ENCODE data around the gene WDR91.
"Not testable (repeated sequence)": the region's sequence is repeated elsewhere in the genome, so short reads cannot be mapped to it uniquely, and the experiment has no call there.

WDR91 gene

DNA sequence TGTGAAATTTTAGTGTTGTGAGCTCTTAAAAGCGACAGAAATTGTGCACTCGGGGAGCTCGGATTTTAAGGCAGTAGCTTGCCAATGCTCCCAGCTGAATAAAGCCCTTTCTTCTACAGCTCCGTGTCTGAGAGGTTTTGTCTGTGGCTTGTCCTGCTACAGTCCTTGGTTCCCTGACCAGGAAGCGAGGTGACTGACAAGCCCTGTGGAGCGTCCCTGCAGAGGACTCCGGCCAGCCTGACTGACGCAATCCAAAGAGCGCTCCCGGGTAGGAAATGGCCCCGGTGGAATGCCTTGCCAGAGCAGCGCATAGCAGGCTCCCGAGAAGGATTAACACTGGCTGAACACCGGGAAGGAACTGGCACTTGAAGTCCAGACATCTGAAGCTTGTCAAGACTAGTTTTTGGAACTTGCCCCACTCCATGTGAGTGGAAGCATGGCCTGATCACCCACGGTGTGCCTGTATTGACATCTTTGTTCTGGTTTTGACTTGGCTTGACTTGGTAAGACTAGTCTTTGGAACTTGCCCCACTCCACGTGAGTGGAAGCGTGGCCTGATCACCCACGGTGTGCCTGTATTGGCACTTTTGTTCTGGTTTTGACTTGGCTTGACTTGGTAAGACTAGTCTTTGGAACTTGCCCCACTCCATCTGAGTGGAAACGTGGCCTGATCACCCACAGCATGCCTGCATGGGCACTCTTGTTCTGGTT lies 39.6 kb downstream of the WDR91 start:
- H3K4me3 ChIP-seq (ENCODE audit: low read length): peak overlapping the region; percentile 92
- DNase-seq (ENCODE audit: low read depth); H3K9me3 ChIP-seq (ENCODE audit: control insufficient read depth, low read length); H3K27me3 ChIP-seq (replicated peaks; ENCODE audit: control insufficient read depth, insufficient read depth, low read length): not testable (repeated sequence)
- peaks cover 20% of the 10 kb centered on the region for H3K36me3 ChIP-seq (ENCODE audit: control insufficient read depth, insufficient read depth, low read length, severe bottlenecking)
- H3K4me1 ChIP-seq (ENCODE audit: control insufficient read depth, insufficient read depth, low read length): peaks cover 33% of the 10 kb centered on the region
- H3K9ac ChIP-seq (ENCODE audit: low read length): peak overlapping the region; percentile 97

DNA sequence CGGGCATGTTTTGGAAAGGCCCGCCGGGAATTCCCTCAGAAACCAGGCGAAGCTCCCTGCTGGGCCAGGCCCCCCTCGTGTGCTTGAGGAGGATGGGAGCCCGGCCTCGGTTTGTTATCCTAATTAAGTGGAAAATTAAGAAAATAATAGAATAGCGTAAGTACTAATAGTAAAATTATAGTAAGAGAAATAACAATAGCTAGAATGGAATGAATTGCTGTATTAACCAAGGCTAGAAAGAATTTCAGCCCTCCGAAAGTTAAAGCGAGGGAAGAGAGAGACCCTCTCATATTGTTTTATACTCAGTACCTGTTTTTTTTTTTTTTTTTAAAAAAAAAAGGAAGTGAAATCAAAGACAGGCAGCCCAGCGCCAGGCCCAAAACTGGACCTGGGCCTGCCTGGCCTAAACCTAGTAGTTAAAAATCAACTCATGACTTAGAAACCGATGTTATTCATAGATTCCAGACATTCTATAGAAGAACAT lies 40.3 kb downstream of the WDR91 start:
- peak overlapping the region; percentile 97 for H3K9ac ChIP-seq (ENCODE audit: low read length)
- H3K9me3 ChIP-seq (ENCODE audit: control insufficient read depth, low read length); DNase-seq (ENCODE audit: low read depth); H3K27me3 ChIP-seq (replicated peaks; ENCODE audit: control insufficient read depth, insufficient read depth, low read length): not testable (repeated sequence)
- peaks cover 38% of the 10 kb centered on the region for H3K4me1 ChIP-seq (ENCODE audit: control insufficient read depth, insufficient read depth, low read length)
- peak overlapping the region; percentile 92 for H3K4me3 ChIP-seq (ENCODE audit: low read length)
- peaks cover 27% of the 10 kb centered on the region for H3K36me3 ChIP-seq (ENCODE audit: control insufficient read depth, insufficient read depth, low read length, severe bottlenecking)

DNA sequence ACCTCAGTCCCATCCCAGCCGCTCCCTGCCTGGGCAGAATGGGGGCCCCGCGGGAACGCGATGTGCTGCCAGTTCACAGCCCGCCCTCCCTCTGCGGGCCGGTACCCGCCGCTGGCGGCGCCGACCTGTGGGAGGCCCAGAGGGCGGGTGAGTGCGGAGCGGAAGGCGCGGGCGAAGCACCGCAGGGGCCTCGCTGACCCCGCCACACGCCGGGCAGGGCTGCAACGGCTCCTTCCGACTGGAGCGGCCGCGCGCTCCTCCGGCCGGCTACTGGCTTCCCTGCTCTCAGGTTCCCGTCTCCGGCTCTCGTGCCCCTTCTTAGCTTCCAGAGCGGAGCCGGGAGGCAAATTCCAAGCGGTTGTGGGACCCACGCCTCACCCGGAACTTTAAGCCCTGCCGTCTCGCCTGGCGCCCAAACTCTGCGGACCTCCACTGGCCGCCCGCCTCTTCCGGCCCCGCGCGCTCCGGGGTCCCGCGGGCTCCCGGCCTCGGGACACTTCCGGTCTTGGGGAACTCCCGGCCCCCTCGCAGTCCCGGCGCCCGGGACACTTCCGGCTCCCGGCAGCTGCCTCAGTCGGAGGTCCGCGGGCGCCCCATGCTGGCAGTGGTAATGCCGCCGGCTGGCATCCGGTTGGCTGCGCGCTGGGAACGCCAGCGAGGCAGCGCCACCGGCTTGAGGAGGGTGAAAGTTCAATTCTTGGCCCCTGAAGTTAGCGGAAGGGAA lies 40.9 kb downstream of the WDR91 start, which contains the start of gene CYREN:
Gene CYREN, minus strand, starts transcription at position 434 of the 724 bp plus-strand sequence. CDS start 1,785 bp downstream, outside the sequence.
- no peaks in the 10 kb centered on the region for H3K27me3 ChIP-seq (replicated peaks; ENCODE audit: control insufficient read depth, insufficient read depth, low read length)
- H3K4me1 ChIP-seq (ENCODE audit: control insufficient read depth, insufficient read depth, low read length): peaks cover 44% of the 10 kb centered on the region
- H3K4me3 ChIP-seq (ENCODE audit: low read length): peak within 1 kb of the TSS; percentile 92
- H3K9me3 ChIP-seq (ENCODE audit: control insufficient read depth, low read length): no peaks in the 10 kb centered on the region
- peaks cover 33% of the 10 kb centered on the region for H3K36me3 ChIP-seq (ENCODE audit: control insufficient read depth, insufficient read depth, low read length, severe bottlenecking)
- DNase-seq (ENCODE audit: low read depth): peak; percentile 98
- peak within 1 kb of the TSS; percentile 97 for H3K9ac ChIP-seq (ENCODE audit: low read length)

DNA sequence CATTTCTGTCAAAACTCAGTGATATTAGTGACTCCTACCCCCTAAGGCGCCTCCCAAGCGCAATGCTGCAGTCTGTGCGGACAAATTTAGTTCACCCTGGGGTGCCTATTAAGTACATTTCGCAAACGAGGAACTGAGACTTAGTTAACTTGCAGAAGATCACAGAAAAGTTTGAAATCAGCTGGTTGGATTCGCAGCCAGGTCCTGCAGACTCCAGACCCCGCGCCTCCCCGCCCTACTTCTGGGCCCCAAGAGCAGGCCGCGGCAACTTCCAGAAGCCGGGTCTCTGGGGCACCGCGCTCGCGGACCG lies 41.4 kb downstream of the WDR91 start:
- Histone ChIP-seq H3K4me1 (ENCODE audit: control insufficient read depth, insufficient read depth, low read length) (peaks cover 49% of the 10 kb centered on the region), H3K36me3 (ENCODE audit: control insufficient read depth, insufficient read depth, low read length, severe bottlenecking) (peaks cover 36% of the 10 kb centered on the region), H3K9me3 (ENCODE audit: control insufficient read depth, low read length) (no peaks in the 10 kb centered on the region), H3K9ac (ENCODE audit: low read length) (peak overlapping the region; percentile 97), H3K27me3 (replicated peaks; ENCODE audit: control insufficient read depth, insufficient read depth, low read length) (no peaks in the 10 kb centered on the region), H3K4me3 (ENCODE audit: low read length) (peak overlapping the region; percentile 92)
- no peak for DNase-seq (ENCODE audit: low read depth)

DNA sequence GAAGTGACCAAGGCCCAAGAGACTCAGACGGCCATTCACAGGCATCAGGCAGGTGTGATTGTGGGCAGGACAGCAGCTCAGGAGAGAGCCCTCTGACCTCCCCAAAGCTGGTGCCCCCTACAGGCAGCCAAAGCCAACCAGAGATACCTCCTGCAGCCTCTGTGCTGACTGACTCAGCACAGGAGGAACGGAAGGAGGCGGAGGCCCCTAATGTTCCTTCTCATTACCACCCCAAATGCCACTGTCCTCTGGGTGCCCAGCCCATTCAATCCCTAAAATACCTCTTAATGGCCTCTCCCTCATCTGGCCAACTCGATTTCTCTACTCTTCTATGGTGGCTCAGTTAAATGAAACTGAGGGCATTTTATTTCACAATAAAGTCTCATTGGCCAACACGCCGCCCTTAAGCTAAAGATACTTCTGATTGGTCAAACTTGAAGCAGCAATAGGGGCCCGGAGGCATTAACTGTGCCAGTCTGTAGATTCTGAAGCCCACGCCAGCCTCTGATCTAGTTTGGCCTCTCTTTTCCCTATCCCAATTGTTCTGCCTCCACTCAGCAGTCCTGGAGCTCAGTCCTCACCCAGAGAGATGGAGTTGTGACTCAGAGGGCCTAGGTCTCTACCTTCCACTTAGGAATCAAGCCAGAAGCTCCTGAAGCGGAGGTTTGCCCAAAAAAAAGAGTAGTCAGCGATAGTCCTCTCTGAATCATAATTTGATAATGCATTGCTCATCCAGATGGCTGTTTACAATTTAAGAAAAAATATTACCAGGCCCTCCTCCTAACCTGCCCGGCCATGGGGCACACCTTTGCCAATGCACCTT lies 42.0 kb downstream of the WDR91 start:
- peak; percentile 29 for DNase-seq (ENCODE audit: low read depth)
- Histone ChIP-seq H3K4me1 (ENCODE audit: control insufficient read depth, insufficient read depth, low read length) (peaks cover 55% of the 10 kb centered on the region), H3K9ac (ENCODE audit: low read length) (peak overlapping the region; percentile 97), H3K9me3 (ENCODE audit: control insufficient read depth, low read length) (no peaks in the 10 kb centered on the region), H3K36me3 (ENCODE audit: control insufficient read depth, insufficient read depth, low read length, severe bottlenecking) (peaks cover 38% of the 10 kb centered on the region), H3K4me3 (ENCODE audit: low read length) (peak overlapping the region; percentile 92), H3K27me3 (replicated peaks; ENCODE audit: control insufficient read depth, insufficient read depth, low read length) (no peaks in the 10 kb centered on the region)

DNA sequence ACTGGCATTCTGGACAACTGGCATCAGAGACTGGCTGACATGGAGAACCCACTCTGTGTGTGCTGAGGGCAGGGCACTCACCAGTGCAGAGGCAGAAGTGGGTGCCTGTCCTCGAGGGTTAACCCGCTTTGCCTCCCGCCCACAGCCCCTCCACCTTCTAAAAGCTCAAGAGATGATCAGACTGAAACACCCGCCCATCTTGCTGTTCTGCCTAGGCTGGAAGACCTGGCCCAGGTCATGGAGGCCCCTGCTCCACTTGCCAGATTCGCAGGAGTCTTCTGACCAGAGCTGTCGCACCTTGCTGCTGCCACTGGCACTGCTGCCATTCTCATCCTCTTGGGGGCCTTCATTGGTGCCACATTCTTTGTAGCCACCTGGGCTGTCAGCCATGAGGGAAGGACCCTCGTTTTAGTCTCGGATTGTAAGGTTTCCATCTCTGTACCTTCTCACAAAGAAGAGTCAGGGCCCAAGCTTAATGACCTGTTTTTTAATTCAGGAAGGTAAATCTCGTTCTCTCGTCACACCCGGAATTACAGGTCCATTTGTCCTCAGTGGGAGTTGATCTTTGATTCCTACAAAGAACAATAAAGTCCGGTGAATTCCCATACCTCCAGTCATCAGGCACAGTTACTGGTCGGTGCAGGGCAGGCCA lies 42.7 kb downstream of the WDR91 start:
- Histone ChIP-seq H3K4me3 (ENCODE audit: low read length) (peak overlapping the region; percentile 92), H3K9me3 (ENCODE audit: control insufficient read depth, low read length) (no peaks in the 10 kb centered on the region), H3K27me3 (replicated peaks; ENCODE audit: control insufficient read depth, insufficient read depth, low read length) (no peaks in the 10 kb centered on the region), H3K36me3 (ENCODE audit: control insufficient read depth, insufficient read depth, low read length, severe bottlenecking) (peaks cover 40% of the 10 kb centered on the region), H3K9ac (ENCODE audit: low read length) (peak overlapping the region; percentile 97), H3K4me1 (ENCODE audit: control insufficient read depth, insufficient read depth, low read length) (peaks cover 62% of the 10 kb centered on the region)
- DNase-seq (ENCODE audit: low read depth): no peak

DNA sequence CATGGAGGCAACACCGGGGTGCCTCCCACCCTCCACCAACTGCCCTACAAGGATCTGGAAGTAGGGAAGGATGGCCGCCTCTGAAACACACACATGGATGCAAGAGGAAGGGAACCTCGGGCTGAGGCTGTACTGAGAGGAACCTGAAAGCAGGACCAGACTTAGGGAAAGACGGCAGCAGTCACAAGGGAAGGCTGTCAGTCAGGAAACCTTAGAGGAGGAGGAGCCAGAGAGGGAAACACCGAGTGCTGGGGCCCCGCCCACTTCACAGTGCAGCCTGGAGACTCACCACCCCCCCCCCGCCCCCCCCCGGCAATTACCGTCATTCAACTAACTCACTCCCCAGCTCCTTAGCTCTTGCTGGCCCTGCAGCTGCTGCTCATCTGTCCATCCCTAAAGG lies 43.3 kb downstream of the WDR91 start:
- H3K27me3 ChIP-seq (replicated peaks; ENCODE audit: control insufficient read depth, insufficient read depth, low read length): no peaks in the 10 kb centered on the region
- H3K9me3 ChIP-seq (ENCODE audit: control insufficient read depth, low read length): no peaks in the 10 kb centered on the region
- no peak for DNase-seq (ENCODE audit: low read depth)
- H3K4me3 ChIP-seq (ENCODE audit: low read length): no peak overlapping the region
- H3K36me3 ChIP-seq (ENCODE audit: control insufficient read depth, insufficient read depth, low read length, severe bottlenecking): peaks cover 40% of the 10 kb centered on the region
- H3K9ac ChIP-seq (ENCODE audit: low read length): peak overlapping the region; percentile 11
- peaks cover 64% of the 10 kb centered on the region for H3K4me1 ChIP-seq (ENCODE audit: control insufficient read depth, insufficient read depth, low read length)

DNA sequence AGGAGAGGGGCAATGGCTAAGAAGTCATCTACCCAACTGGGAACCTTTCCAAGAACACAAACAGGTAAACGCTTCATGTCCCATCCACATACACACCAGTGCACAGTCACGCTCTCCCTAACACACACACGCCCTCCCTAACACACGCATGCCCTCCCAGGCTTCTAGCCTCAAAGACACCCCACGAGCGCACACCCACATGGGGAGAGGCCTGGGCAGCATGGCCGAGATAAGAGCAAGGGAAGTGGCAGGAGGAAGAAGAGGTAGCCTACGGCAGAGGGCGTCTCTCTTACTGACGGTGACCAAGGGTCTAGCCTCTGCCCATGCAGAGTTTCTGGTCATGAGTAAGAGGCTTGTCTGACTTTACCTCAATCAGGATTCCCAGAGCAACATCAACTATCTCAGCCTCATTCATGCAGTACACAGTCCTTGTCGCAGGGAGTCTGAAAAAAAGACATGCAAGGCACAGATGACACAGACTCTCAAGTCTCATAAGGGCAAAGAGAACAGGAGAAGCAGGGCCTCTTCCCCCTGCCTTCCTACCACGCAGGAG lies 43.9 kb downstream of the WDR91 start:
- Histone ChIP-seq H3K36me3 (ENCODE audit: control insufficient read depth, insufficient read depth, low read length, severe bottlenecking) (peaks cover 42% of the 10 kb centered on the region), H3K27me3 (replicated peaks; ENCODE audit: control insufficient read depth, insufficient read depth, low read length) (no peaks in the 10 kb centered on the region), H3K4me1 (ENCODE audit: control insufficient read depth, insufficient read depth, low read length) (peaks cover 64% of the 10 kb centered on the region), H3K4me3 (ENCODE audit: low read length) (no peak overlapping the region), H3K9ac (ENCODE audit: low read length) (peak overlapping the region; percentile 11), H3K9me3 (ENCODE audit: control insufficient read depth, low read length) (no peaks in the 10 kb centered on the region)
- DNase-seq (ENCODE audit: low read depth): no peak

- DNase-seq (ENCODE audit: low read depth): no peak
- Histone ChIP-seq H3K27me3 (replicated peaks; ENCODE audit: control insufficient read depth, insufficient read depth, low read length) (no peaks in the 10 kb centered on the region), H3K9ac (ENCODE audit: low read length) (peak overlapping the region; percentile 23), H3K9me3 (ENCODE audit: control insufficient read depth, low read length) (no peaks in the 10 kb centered on the region), H3K4me1 (ENCODE audit: control insufficient read depth, insufficient read depth, low read length) (peaks cover 66% of the 10 kb centered on the region), H3K36me3 (ENCODE audit: control insufficient read depth, insufficient read depth, low read length, severe bottlenecking) (peaks cover 51% of the 10 kb centered on the region), H3K4me3 (ENCODE audit: low read length) (no peak overlapping the region)
These were observed 44.9 kb downstream of the WDR91 start for GRCh38 chr7:135166338-135166990.

DNA sequence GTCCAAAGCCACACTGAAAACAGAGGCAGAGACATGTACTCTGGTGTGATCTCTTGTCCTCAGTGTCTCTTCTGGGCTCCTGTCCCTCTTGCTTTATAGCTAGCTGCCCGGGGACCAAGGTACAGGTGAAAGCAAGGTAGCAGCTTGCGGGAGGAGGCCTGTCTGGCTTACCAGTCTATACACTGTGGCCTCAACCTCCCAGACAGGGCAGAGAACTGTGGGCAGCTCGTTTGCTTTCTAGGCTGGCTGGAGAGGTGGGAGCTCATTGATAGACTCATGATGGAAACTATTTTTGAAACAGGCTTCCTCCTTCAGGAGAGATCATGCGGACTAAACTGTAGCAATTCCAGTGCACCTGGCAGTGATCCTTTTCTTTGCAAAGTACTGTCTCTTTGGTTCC lies 45.5 kb downstream of the WDR91 start:
- Histone ChIP-seq H3K9me3 (ENCODE audit: control insufficient read depth, low read length) (no peaks in the 10 kb centered on the region), H3K4me3 (ENCODE audit: low read length) (no peak overlapping the region), H3K9ac (ENCODE audit: low read length) (peak overlapping the region; percentile 58), H3K36me3 (ENCODE audit: control insufficient read depth, insufficient read depth, low read length, severe bottlenecking) (peaks cover 56% of the 10 kb centered on the region), H3K4me1 (ENCODE audit: control insufficient read depth, insufficient read depth, low read length) (peaks cover 68% of the 10 kb centered on the region), H3K27me3 (replicated peaks; ENCODE audit: control insufficient read depth, insufficient read depth, low read length) (no peaks in the 10 kb centered on the region)
- no peak for DNase-seq (ENCODE audit: low read depth)
